ENCODE data around the gene ZNF358.
A peak's percentile ranks its signal among the peaks of the same experiment; 100 is the strongest.

ZNF358 gene

GRCh38 chr19:7520131-7521051, 4.5 kb downstream of the ZNF358 start:
- no peak for DNase-seq (ENCODE audit: low read depth)

- no peak for DNase-seq (ENCODE audit: low read depth)
Measured at GRCh38 chr19:7521551-7522071, 5.7 kb downstream of the ZNF358 start.

- DNase-seq (ENCODE audit: low read depth) = peak; percentile 99
Measured at GRCh38 chr19:7522072-7522922, 6.4 kb downstream of the ZNF358 start, which contains the start of gene MCOLN1. Gene MCOLN1, plus strand, starts transcription at chr19:7522624. Its CDS starts 127 bp downstream, at chr19:7522751.

- no peak for DNase-seq (ENCODE audit: low read depth)
Measured at GRCh38 chr19:7522923-7523667, 7.2 kb downstream of the ZNF358 start.

GRCh38 chr19:7524523-7524922, 8.6 kb downstream of the ZNF358 start:
- no peak for DNase-seq (ENCODE audit: low read depth)

- no peak for DNase-seq (ENCODE audit: low read depth)
Measured at GRCh38 chr19:7524992-7525739, 9.3 kb downstream of the ZNF358 start.

- no peak for DNase-seq (ENCODE audit: low read depth)
Measured at GRCh38 chr19:7526059-7526929, 10.4 kb downstream of the ZNF358 start.

- no peak for DNase-seq (ENCODE audit: low read depth)
Measured at GRCh38 chr19:7527516-7528191, 11.8 kb downstream of the ZNF358 start.

- DNase-seq (ENCODE audit: low read depth) = no peak
Measured at GRCh38 chr19:7528192-7528519, 12.3 kb downstream of the ZNF358 start.

GRCh38 chr19:7528522-7529245, 12.8 kb downstream of the ZNF358 start:
- DNase-seq (ENCODE audit: low read depth) = no peak

- DNase-seq (ENCODE audit: low read depth) = no peak
Measured at GRCh38 chr19:7529246-7529600, 13.3 kb downstream of the ZNF358 start.

GRCh38 chr19:7529610-7530490, 13.9 kb downstream of the ZNF358 start:
- no peak for DNase-seq (ENCODE audit: low read depth)

- DNase-seq (ENCODE audit: low read depth) = no peak
Measured at GRCh38 chr19:7533281-7533885, 17.5 kb downstream of the ZNF358 start.

GRCh38 chr19:7533925-7534480, 18.1 kb downstream of the ZNF358 start:
- DNase-seq (ENCODE audit: low read depth) = peak; percentile 71

- DNase-seq (ENCODE audit: low read depth) = no peak
Measured at GRCh38 chr19:7534531-7535046, 18.7 kb downstream of the ZNF358 start.

GRCh38 chr19:7535047-7535997, 19.4 kb downstream of the ZNF358 start, which contains the start of gene PNPLA6:
Gene PNPLA6, plus strand, starts transcription at chr19:7535717. Its CDS starts 72 bp downstream, at chr19:7535789.
- DNase-seq (ENCODE audit: low read depth) = peak; percentile 90
